ENCODE results near the gene PCDHB16.
A peak's percentile ranks its signal among the peaks of the same experiment; 100 is the strongest.
"Not testable (repeated sequence)": the region's sequence is repeated elsewhere in the genome, so short reads cannot be mapped to it uniquely, and the experiment has no call there.

The PCDHB16 gene

GRCh38 chr5:141135718-141136266, 46.4 kb upstream of the PCDHB16 start:
- no peak for ATAC-seq
- TF ChIP-seq ARNTL (CRISPR knock-in tag; IDR thresholded peaks at IDR 0.05; ENCODE audit: borderline replicate concordance, low read depth): no peak
- no peak for TF ChIP-seq TOX (CRISPR knock-in tag; IDR thresholded peaks at IDR 0.05; ENCODE audit: borderline replicate concordance)
- TF ChIP-seq PATZ1 (CRISPR knock-in tag; IDR thresholded peaks at IDR 0.05; ENCODE audit: borderline replicate concordance): no peak
- no peak for TF ChIP-seq OSR1 (CRISPR knock-in tag; IDR thresholded peaks at IDR 0.05)
- TF ChIP-seq ZNF8 (CRISPR knock-in tag; IDR thresholded peaks at IDR 0.05): no peak
- TF ChIP-seq ZNF70 (CRISPR knock-in tag; IDR thresholded peaks at IDR 0.05): no peak
- no peak for TF ChIP-seq POU6F1 (CRISPR knock-in tag; IDR thresholded peaks at IDR 0.05; ENCODE audit: borderline replicate concordance, low read depth)
- TF ChIP-seq ZC3H10 (CRISPR knock-in tag; IDR thresholded peaks at IDR 0.05): no peak
- no peak for TF ChIP-seq ESRRG (CRISPR knock-in tag; IDR thresholded peaks at IDR 0.05)
- TF ChIP-seq ZNF565 (CRISPR knock-in tag; conservative IDR thresholded peaks at IDR 0.05; ENCODE audit: low read depth): no peak
- TF ChIP-seq CSRNP3 (CRISPR knock-in tag; IDR thresholded peaks at IDR 0.05): no peak
- TF ChIP-seq GLIS3 (CRISPR knock-in tag; IDR thresholded peaks at IDR 0.05): no peak

- ATAC-seq: not testable (repeated sequence)
These were observed 44.8 kb upstream of the PCDHB16 start for GRCh38 chr5:141137346-141137745.

- peak; percentile 93 for ATAC-seq
- TF ChIP-seq PPARA (CRISPR knock-in tag; IDR thresholded peaks at IDR 0.05; ENCODE audit: borderline replicate concordance): no peak
- TF ChIP-seq TSHZ2 (CRISPR knock-in tag; IDR thresholded peaks at IDR 0.05): no peak
- TF ChIP-seq PATZ1 (CRISPR knock-in tag; IDR thresholded peaks at IDR 0.05; ENCODE audit: borderline replicate concordance): no peak
- TF ChIP-seq ZFP3 (CRISPR knock-in tag; IDR thresholded peaks at IDR 0.05): no peak
- TF ChIP-seq ESRRG (CRISPR knock-in tag; IDR thresholded peaks at IDR 0.05): no peak
- no peak for TF ChIP-seq RARB (CRISPR knock-in tag; IDR thresholded peaks at IDR 0.05)
- no peak for TF ChIP-seq POU6F1 (CRISPR knock-in tag; IDR thresholded peaks at IDR 0.05; ENCODE audit: borderline replicate concordance, low read depth)
- TF ChIP-seq CREB5 (CRISPR knock-in tag; IDR thresholded peaks at IDR 0.05; ENCODE audit: low read depth): no peak
- TF ChIP-seq ZC3H10 (CRISPR knock-in tag; IDR thresholded peaks at IDR 0.05): no peak
These were observed 32.4 kb upstream of the PCDHB16 start, which contains the start of gene PCDHB6 for GRCh38 chr5:141149812-141150211. TSS of gene PCDHB6 (plus strand) at chr5:141150057. CDS start at chr5:141150258, 201 bp downstream.
